Left lung (tissue), 10 donors: ENCODE data around the gene RIT2. TPM values are rescaled to one million over a fixed set of nuclear protein-coding genes. Genes with fewer than 3 reads are reported as not detected.

ENCODE experiments used
- ATAC-seq: fragments of 200-7000 bp; cut with Tn5 transposase; one replicate; pipeline ENCODE4 v1.9.1; 2020; ENCODE audit warnings: moderate library complexity
- DNase-seq, 4 donors: peaks; one replicate each; pipeline ENCODE4 v3.0.0-alpha.2; 2013 to 2020
- H3K27ac ChIP-seq, 2 donors: fragments of 200-600 bp; sonication (generic) in 1 of 2; one replicate each; pipeline versions ENCODE4 v1.5.0 to v1.8.0; 2020 to 2021
- H3K27me3 ChIP-seq, 2 donors: fragments of 200-600 bp; sonication (generic) in 1 of 2; one replicate each; pipeline versions ENCODE4 v1.5.0 to v1.8.0; 2020 to 2021
- H3K36me3 ChIP-seq, 2 donors: fragments of 200-600 bp; sonication (generic) in 1 of 2; one replicate each; pipeline versions ENCODE4 v1.5.0 to v1.8.0; 2020 to 2021
- H3K4me1 ChIP-seq, 2 donors: fragments of 200-600 bp; one replicate each; pipeline ENCODE4 v1.8.0; 2021
- H3K4me3 ChIP-seq, 2 donors: fragments of 200-600 bp; sonication (generic) in 1 of 2; one replicate each; pipeline versions ENCODE4 v1.5.0 to v1.8.0; 2020 to 2021; ENCODE audit warnings: mild to moderate bottlenecking in 1 of 2
- H3K9me3 ChIP-seq, 2 donors: fragments of 200-600 bp; sonication (generic) in 1 of 2; one replicate each; pipeline versions ENCODE4 v1.5.0 to v1.8.0; 2020 to 2021
- CTCF ChIP-seq, 2 donors: fragments of 200-600 bp; sonication (generic) in 1 of 2; IDR thresholded peaks; one replicate each; pipeline versions ENCODE4 v1.5.0 to v1.8.0; 2021; ENCODE audit warnings: antibody characterized with exemption in 2 of 2
- intact Hi-C, 2 donors: fragments of 100-400 bp; cut with DNase I; formaldehyde crosslinking; loops; one replicate each; pipeline versions ENCODE4 v1.11.2 to v1.14.2; 2022
- polyA plus RNA-seq, 6 donors: library from polyadenylated mRNA; unstranded; fragments of 120-200 nt; gene quantifications; one replicate each; pipeline ENCODE4 v1.2.1, GENCODE V29; 2013; ENCODE audit not compliant: insufficient read length in 6 of 6
- total RNA-seq, 2 donors: library from RNA; stranded (reverse); fragmentation: NEBNext Ultra II Directional; extraction: Animal tissue kit (Norgen Biotek cat#: 25700); gene quantifications; one replicate each; pipeline ENCODE4 v1.2.1, GENCODE V29; 2021
- donor health status: DM: no; HTN: yes; CAD: no.
- donor health status: DM: no; HTN: no; CAD: no.

RIT2 gene
- total and polyA plus RNA-seq, 8 donors = not detected

GRCh38 chr18:42891705-42892104 lies 223.8 kb downstream of the RIT2 start:
- intact Hi-C loops = no loop called here

GRCh38 chr18:42883169-42883568 lies 232.3 kb downstream of the RIT2 start:
- ATAC-seq (no peak), DNase-seq (no peak)
- Histone ChIP-seq H3K4me3 (no peak overlapping the region), H3K4me1 (no peaks in the 10 kb centered on the region), H3K27ac (no peak overlapping the region), H3K9me3 (no peaks in the 10 kb centered on the region), H3K36me3 (no peaks in the 10 kb centered on the region), H3K27me3 (no peaks in the 10 kb centered on the region)
- intact Hi-C loops = no loop called here
- TF ChIP-seq CTCF (IDR thresholded peaks at IDR 0.05) = no peak

More at GRCh38 chr18:42891705-42892104, 223.8 kb downstream of the RIT2 start:
- Histone ChIP-seq H3K9me3 (no peaks in the 10 kb centered on the region), H3K36me3 (no peaks in the 10 kb centered on the region), H3K4me3 (no peak overlapping the region), H3K27ac (no peak overlapping the region), H3K4me1 (no peaks in the 10 kb centered on the region), H3K27me3 (no peaks in the 10 kb centered on the region)
- ATAC-seq (no peak), DNase-seq (no peak)
- TF ChIP-seq CTCF (IDR thresholded peaks at IDR 0.05) = no peak

GRCh38 chr18:42882122-42882521 lies 233.4 kb downstream of the RIT2 start:
- Histone ChIP-seq H3K27ac (no peak overlapping the region), H3K4me3 (no peak overlapping the region), H3K36me3 (no peaks in the 10 kb centered on the region), H3K9me3 (no peaks in the 10 kb centered on the region), H3K4me1 (no peaks in the 10 kb centered on the region), H3K27me3 (no peaks in the 10 kb centered on the region)
- no peak for TF ChIP-seq CTCF (IDR thresholded peaks at IDR 0.05)
- DNase-seq = no peak
- intact Hi-C loops = no loop called here
- no peak for ATAC-seq

GRCh38 chr18:42872838-42873237 lies 242.6 kb downstream of the RIT2 start:
- Histone ChIP-seq H3K9me3 (no peaks in the 10 kb centered on the region), H3K36me3 (no peaks in the 10 kb centered on the region), H3K27ac (no peak overlapping the region), H3K27me3 (no peaks in the 10 kb centered on the region), H3K4me3 (no peak overlapping the region), H3K4me1 (no peaks in the 10 kb centered on the region)
- intact Hi-C loops = no loop called here
- DNase-seq (no peak), ATAC-seq (no peak)
- TF ChIP-seq CTCF (IDR thresholded peaks at IDR 0.05) = no peak

- H3K27ac ChIP-seq = no peak overlapping the region
- no peaks in the 10 kb centered on the region for H3K27me3 ChIP-seq
- intact Hi-C loops = no loop called here
- H3K4me3 ChIP-seq = no peak overlapping the region
- no peaks in the 10 kb centered on the region for H3K36me3 ChIP-seq
- DNase-seq (no peak), ATAC-seq (no peak)
- H3K9me3 ChIP-seq = no peaks in the 10 kb centered on the region
- H3K4me1 ChIP-seq = no peaks in the 10 kb centered on the region
- TF ChIP-seq CTCF (IDR thresholded peaks at IDR 0.05) = no peak
Measured at GRCh38 chr18:42864876-42865275, 250.6 kb downstream of the RIT2 start.
